ENCODE data around the gene ABCA13.

DNA sequence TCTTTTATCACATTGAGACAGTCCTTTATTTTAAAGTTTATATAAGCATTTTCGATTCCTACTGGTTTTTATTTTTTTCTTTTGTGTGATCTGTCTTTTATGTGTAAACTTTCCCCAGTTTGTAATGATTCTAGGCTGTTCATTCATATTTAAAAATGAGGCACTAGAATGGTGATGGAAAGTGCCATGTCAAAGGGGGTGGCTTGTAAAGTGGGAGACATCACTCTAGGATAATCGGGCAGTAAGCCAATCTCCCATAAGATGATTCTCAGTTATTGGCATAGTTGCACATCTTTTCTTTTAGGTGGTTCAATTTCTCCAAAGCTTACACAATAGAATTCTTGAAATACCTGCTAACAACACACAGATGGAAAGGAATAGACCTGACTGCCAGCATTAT lies 90.4 kb downstream of the ABCA13 start:
- TF ChIP-seq, protein P1, sequence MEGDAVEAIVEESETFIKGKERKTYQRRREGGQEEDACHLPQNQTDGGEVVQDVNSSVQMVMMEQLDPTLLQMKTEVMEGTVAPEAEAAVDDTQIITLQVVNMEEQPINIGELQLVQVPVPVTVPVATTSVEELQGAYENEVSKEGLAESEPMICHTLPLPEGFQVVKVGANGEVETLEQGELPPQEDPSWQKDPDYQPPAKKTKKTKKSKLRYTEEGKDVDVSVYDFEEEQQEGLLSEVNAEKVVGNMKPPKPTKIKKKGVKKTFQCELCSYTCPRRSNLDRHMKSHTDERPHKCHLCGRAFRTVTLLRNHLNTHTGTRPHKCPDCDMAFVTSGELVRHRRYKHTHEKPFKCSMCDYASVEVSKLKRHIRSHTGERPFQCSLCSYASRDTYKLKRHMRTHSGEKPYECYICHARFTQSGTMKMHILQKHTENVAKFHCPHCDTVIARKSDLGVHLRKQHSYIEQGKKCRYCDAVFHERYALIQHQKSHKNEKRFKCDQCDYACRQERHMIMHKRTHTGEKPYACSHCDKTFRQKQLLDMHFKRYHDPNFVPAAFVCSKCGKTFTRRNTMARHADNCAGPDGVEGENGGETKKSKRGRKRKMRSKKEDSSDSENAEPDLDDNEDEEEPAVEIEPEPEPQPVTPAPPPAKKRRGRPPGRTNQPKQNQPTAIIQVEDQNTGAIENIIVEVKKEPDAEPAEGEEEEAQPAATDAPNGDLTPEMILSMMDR (conservative IDR thresholded peaks at IDR 0.05), result no peak
- no peak for TF ChIP-seq EZH2 (IDR thresholded peaks at IDR 0.05; ENCODE audit: low read depth)

Measured in PC-9 (cell line).